ENCODE measurements around the gene VENTX.

DNA sequence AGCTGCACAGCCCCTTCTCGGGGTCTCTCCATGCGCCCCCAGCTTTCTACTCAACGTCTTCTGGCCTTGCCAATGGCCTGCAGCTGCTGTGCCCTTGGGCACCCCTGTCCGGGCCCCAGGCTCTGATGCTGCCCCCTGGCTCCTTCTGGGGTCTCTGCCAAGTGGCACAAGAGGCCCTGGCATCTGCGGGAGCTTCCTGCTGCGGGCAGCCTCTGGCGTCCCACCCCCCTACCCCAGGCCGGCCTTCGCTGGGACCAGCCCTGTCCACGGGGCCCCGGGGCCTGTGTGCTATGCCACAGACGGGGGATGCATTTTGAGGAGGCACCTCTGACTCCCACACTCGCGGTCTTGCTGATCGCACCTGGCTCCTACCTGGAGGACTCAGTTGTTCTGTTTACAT is 2.3 kb downstream of the VENTX start:
- TF ChIP-seq CTCF (IDR thresholded peaks at IDR 0.05 in 4 of 5, conservative IDR thresholded peaks at IDR 0.05 in 1 of 5) (no peak), POLR2A (IDR thresholded peaks at IDR 0.05) (no peak)

Measured in gastrocnemius medialis (tissue), 4 donors.